Measurements from ENCODE around the gene SEMA4B.
A peak's percentile ranks its signal among the peaks of the same experiment; 100 is the strongest.
"Not testable (repeated sequence)": the region's sequence is repeated elsewhere in the genome, so short reads cannot be mapped to it uniquely, and the experiment has no call there.

The SEMA4B gene

GRCh38 chr15:90159213-90159612, 41.9 kb upstream of the SEMA4B start:
- DNase-seq (ENCODE audit: low read depth) = no peak
- no peak for TF ChIP-seq CTCF (IDR thresholded peaks at IDR 0.05; ENCODE audit: low read length, missing control alignments)
- no peak overlapping the region for H3K4me3 ChIP-seq (replicated peaks; ENCODE audit: low read depth, low read length)

- H3K4me3 ChIP-seq (replicated peaks; ENCODE audit: low read depth, low read length) = no peak overlapping the region
- no peak for DNase-seq (ENCODE audit: low read depth)
- no peak for TF ChIP-seq CTCF (IDR thresholded peaks at IDR 0.05; ENCODE audit: low read length, missing control alignments)
Measured at GRCh38 chr15:90160781-90161727, 40.1 kb upstream of the SEMA4B start.

- H3K4me3 ChIP-seq (replicated peaks; ENCODE audit: low read depth, low read length) = no peak overlapping the region
- no peak for TF ChIP-seq CTCF (IDR thresholded peaks at IDR 0.05; ENCODE audit: low read length, missing control alignments)
- DNase-seq (ENCODE audit: low read depth) = no peak
Measured at GRCh38 chr15:90161950-90162361, 39.2 kb upstream of the SEMA4B start.

GRCh38 chr15:90162956-90163355, 38.2 kb upstream of the SEMA4B start:
- no peak overlapping the region for H3K4me3 ChIP-seq (replicated peaks; ENCODE audit: low read depth, low read length)
- DNase-seq (ENCODE audit: low read depth) = no peak
- no peak for TF ChIP-seq CTCF (IDR thresholded peaks at IDR 0.05; ENCODE audit: low read length, missing control alignments)

GRCh38 chr15:90164239-90164638, 36.9 kb upstream of the SEMA4B start:
- not testable (repeated sequence) for H3K4me3 ChIP-seq (replicated peaks; ENCODE audit: low read depth, low read length)

GRCh38 chr15:90165157-90165556, 36.0 kb upstream of the SEMA4B start:
- TF ChIP-seq CTCF (IDR thresholded peaks at IDR 0.05; ENCODE audit: low read length, missing control alignments) = no peak
- H3K4me3 ChIP-seq (replicated peaks; ENCODE audit: low read depth, low read length) = no peak overlapping the region
- no peak for DNase-seq (ENCODE audit: low read depth)

More at GRCh38 chr15:90164239-90164638, 36.9 kb upstream of the SEMA4B start:
- not testable (repeated sequence) for DNase-seq (ENCODE audit: low read depth)

- H3K4me3 ChIP-seq (replicated peaks; ENCODE audit: low read depth, low read length) = no peak overlapping the region
- peak; percentile 98 for DNase-seq (ENCODE audit: low read depth)
- TF ChIP-seq CTCF (IDR thresholded peaks at IDR 0.05; ENCODE audit: low read length, missing control alignments) = no peak
Measured at GRCh38 chr15:90165659-90166489, 35.3 kb upstream of the SEMA4B start.
